A549 (cell line): ENCODE measurements around the gene ATG2A. TPM values are rescaled to one million over a fixed set of nuclear protein-coding genes. Genes with fewer than 3 reads are reported as not detected.

Source experiments
- ATAC-seq, 2 experiments: fragments of 200-7000 bp in 1 of 2; fragments of >200 bp in 1 of 2; cut with Nextera tagmentation in 1 of 2; cut with Tn5 transposase in 1 of 2; 3 replicates each; pipeline versions ENCODE4 v1.8.0 to v1.9.1; 2018 to 2020; ENCODE audit warnings: mild to moderate bottlenecking in 1 of 2, moderate library complexity in 1 of 2
- CTCF ChIA-PET: fragments of 300-600 bp; sonication (Branson Sonifier 250); formaldehyde crosslinking; extraction: SDS; loops from one replicate; lab custom pipeline; 2021; ENCODE audit warnings: antibody characterized with exemption, inconsistent platforms; lab: Yijun Ruan, JAX
- POLR2A ChIA-PET: fragments of 350-600 bp; formaldehyde crosslinking; extraction: SDS; loops from one replicate; lab custom pipeline; 2021; ENCODE audit warnings: antibody characterized with exemption, inconsistent platforms; lab: Yijun Ruan, JAX
- DNase-seq, 2 experiments: peaks; one replicate each; pipeline versions ENCODE4 v3.0.0 to v3.0.0-alpha.2; 2011 to 2016; ENCODE audit warnings: low read depth in 1 of 2, low spot score in 1 of 2
- FAIRE-seq: peaks from 2 replicates; lab custom pipeline; 2011; peaks lifted over from hg19 to GRCh38; lab: Jason Lieb, UNC
- H3K27ac ChIP-seq, 2 experiments: fragments of >200 bp; sonication (Bioruptor Twin); formaldehyde crosslinking; 3 replicates each; pipeline ENCODE4 v1.5.1; 2016 to 2017
- H3K4me1 ChIP-seq: fragments of >200 bp; sonication (Bioruptor Twin); formaldehyde crosslinking; 3 replicates; pipeline ENCODE4 v1.6.1; 2016
- H3K4me2 ChIP-seq: fragments of >200 bp; sonication (Bioruptor Twin); formaldehyde crosslinking; 3 replicates; pipeline ENCODE4 v1.6.1; 2016
- H3K4me3 ChIP-seq: fragments of >200 bp; sonication (Bioruptor Twin); formaldehyde crosslinking; 3 replicates; pipeline ENCODE4 v1.5.1; 2016
- H3K9me3 ChIP-seq: fragments of >200 bp; sonication (Bioruptor Twin); formaldehyde crosslinking; 3 replicates; pipeline ENCODE4 v1.6.1; 2016
- ESRRA ChIP-seq: fragments of 150-350 bp; IDR thresholded peaks from 2 replicates; pipeline ENCODE4 v1.6.1; 2014; ENCODE audit warnings: mild to moderate bottlenecking, low read length, borderline replicate concordance
- FOXS1 ChIP-seq: fragments of 250-450 bp; sonication (Bioruptor Pico); IDR thresholded peaks from 2 replicates; pipeline ENCODE4 v1.5.0; 2020; ENCODE audit warnings: mild to moderate bottlenecking, moderate library complexity
- HOXB13 ChIP-seq: fragments of 250-450 bp; sonication (Bioruptor Pico); IDR thresholded peaks from 2 replicates; pipeline ENCODE4 v1.5.0; 2020; ENCODE audit warnings: low read depth, mild to moderate bottlenecking, moderate library complexity
- HOXB5 ChIP-seq: fragments of 250-450 bp; sonication (Bioruptor Pico); IDR thresholded peaks from 2 replicates; pipeline ENCODE4 v1.5.0; 2020; ENCODE audit warnings: mild to moderate bottlenecking, moderate library complexity
- JUNB ChIP-seq: fragments of >200 bp; sonication (Bioruptor Twin); formaldehyde crosslinking; IDR thresholded peaks from 2 replicates; pipeline ENCODE4 v1.6.1; 2016
- KDM1A ChIP-seq: fragments of 200-600 bp; sonication (generic); IDR thresholded peaks from 2 replicates; pipeline ENCODE4 v1.6.1; 2016; ENCODE audit warnings: low read depth, mild to moderate bottlenecking
- MAFK ChIP-seq: fragments of 450-650 bp; IDR thresholded peaks from 2 replicates; pipeline ENCODE4 v1.6.1; 2014; ENCODE audit not compliant: partially characterized antibody
- MYC ChIP-seq: IDR thresholded peaks from 2 replicates; pipeline ENCODE4 v1.6.1; 2012; ENCODE audit warnings: mild to moderate bottlenecking, inconsistent platforms, low read length, improper control_type of control experiment, borderline replicate concordance
- NFE2L2 ChIP-seq: fragments of 150-350 bp; conservative IDR thresholded peaks from 2 replicates; pipeline ENCODE4 v1.6.1; 2014; ENCODE audit warnings: low read length
- POLR2A ChIP-seq: IDR thresholded peaks from 2 replicates; pipeline ENCODE4 v1.6.1; 2012; ENCODE audit warnings: mild to moderate bottlenecking, low read length
- RAD21 ChIP-seq, 2 experiments: fragments of >200 bp in 1 of 2; sonication (Bioruptor Twin) in 1 of 2; formaldehyde crosslinking in 1 of 2; IDR thresholded peaks in 1 of 2; conservative IDR thresholded peaks in 1 of 2; 2 replicates in 1 of 2; 3 replicates in 1 of 2; pipeline ENCODE4 v1.6.1; 2012 to 2018; ENCODE audit warnings: inconsistent platforms in 1 of 2
- RCOR1 ChIP-seq: fragments of 150-350 bp; IDR thresholded peaks from 2 replicates; pipeline ENCODE4 v1.6.1; 2014; ENCODE audit warnings: antibody characterized with exemption, low read length, low read depth
- ZC3H11A ChIP-seq: fragments of 450-650 bp; IDR thresholded peaks from 2 replicates; pipeline ENCODE4 v1.6.1; 2014; ENCODE audit warnings: antibody characterized with exemption, mild to moderate bottlenecking
- ZFP36 ChIP-seq: fragments of 450-650 bp; IDR thresholded peaks from 2 replicates; pipeline ENCODE4 v1.6.1; 2014; ENCODE audit warnings: borderline replicate concordance; ENCODE audit not compliant: partially characterized antibody
- WGBS: methylation state at CpG from one replicate; pipeline ENCODE4 v1.1.6; 2017; ENCODE audit errors: missing lambda C conversion rate; 5-methylcytosine and 5-hydroxymethylcytosine counted together
- polyA plus RNA-seq, 4 experiments: library from polyadenylated mRNA; depleted of rRNA in 3 of 4; stranded (reverse); fragments of >200 nt; fragmentation: RNase III in 1 of 4; extraction: RNeasy Plus Mini Kit Qiagen cat#74134 plus additional on column Dnase treatment in 1 of 4; gene quantifications; 2 replicates in 3 of 4; 3 replicates in 1 of 4; pipeline ENCODE4 v1.2.3, GENCODE V29; 2011 to 2017
- TF ChIP-seq, protein P1 (sequence below): IDR thresholded peaks from 2 replicates; pipeline ENCODE4 v1.6.1; 2012
- TF ChIP-seq, protein P2 (sequence below): fragments of >200 bp; sonication (Bioruptor Twin); formaldehyde crosslinking; IDR thresholded peaks from 3 replicates; pipeline ENCODE4 v1.6.1; 2016
- TF ChIP-seq, protein P3 (sequence below): fragments of 150-350 bp; IDR thresholded peaks from 2 replicates; pipeline ENCODE4 v1.6.1; 2014; ENCODE audit warnings: low read depth, mild to moderate bottlenecking, low read length
- TF ChIP-seq, protein P4 (sequence below): fragments of >200 bp; sonication (Bioruptor Twin); formaldehyde crosslinking; IDR thresholded peaks from 2 replicates; pipeline ENCODE4 v1.6.1; 2016
- TF ChIP-seq, protein P5 (sequence below): fragments of 200-600 bp; sonication (generic); IDR thresholded peaks from 2 replicates; pipeline ENCODE4 v1.6.1; 2016; ENCODE audit warnings: antibody characterized with exemption, mild to moderate bottlenecking, moderate library complexity
- TF ChIP-seq, protein P6 (sequence below): fragments of 250-450 bp; sonication (Bioruptor Pico); IDR thresholded peaks from 2 replicates; pipeline ENCODE4 v1.5.0; 2020; ENCODE audit warnings: low read depth, mild to moderate bottlenecking, moderate library complexity

ATG2A gene
- polyA plus RNA-seq, 2 of the 4 experiments (the other 2 are of a cell fraction): 3.1 to 13.4 TPM

DNA sequence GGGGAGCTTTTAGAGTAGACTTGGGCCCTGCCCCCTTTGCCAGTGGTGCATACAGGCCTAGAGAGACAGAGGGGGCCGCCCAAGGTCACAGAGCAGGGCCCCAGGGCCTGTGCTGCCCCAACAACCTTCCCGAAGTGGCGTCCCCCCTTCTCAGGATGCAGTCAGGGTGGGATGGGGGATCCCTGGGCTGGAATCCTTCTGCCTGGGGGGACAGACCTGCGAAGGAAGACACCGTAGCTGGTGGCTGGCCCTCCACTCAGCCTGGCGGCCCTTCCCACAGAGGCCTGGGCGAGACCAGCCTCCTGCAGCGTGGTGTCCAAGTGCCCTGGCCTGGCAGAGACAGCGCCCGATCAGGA is 24.2 kb downstream of the ATG2A start:
- POLR2A ChIA-PET: interaction anchor here (2.1 kb wide), 1 partner anchor 24 kb away, joined by 6 read pairs; no protein-coding TSS in a partner anchor
- Histone ChIP-seq H3K4me2 (peak overlapping the region; percentile 85), H3K4me3 (peak overlapping the region; percentile 49), H3K4me1 (peaks cover 68% of the 10 kb centered on the region), H3K27ac (peak overlapping the region; percentile 92 to 97), H3K9me3 (no peaks in the 10 kb centered on the region)
- ATAC-seq (no peak), FAIRE-seq (no peak), DNase-seq (no peak)
- CTCF ChIA-PET: interaction anchor here (0.7 to 31.5 kb wide), 10 partner anchors 12 to 121 kb away, joined by 3 to 1607 read pairs (median 18); partner anchors contain the start of genes ARL2, ATG2A, CDC42BPG and EHD1
- TF ChIP-seq, protein P1, sequence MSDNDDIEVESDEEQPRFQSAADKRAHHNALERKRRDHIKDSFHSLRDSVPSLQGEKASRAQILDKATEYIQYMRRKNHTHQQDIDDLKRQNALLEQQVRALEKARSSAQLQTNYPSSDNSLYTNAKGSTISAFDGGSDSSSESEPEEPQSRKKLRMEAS: no peak
- TF ChIP-seq ZC3H11A (no peak), FOXS1 (CRISPR knock-in tag) (no peak), HOXB13 (CRISPR knock-in tag) (no peak), MYC (no peak), RAD21 (conservative IDR thresholded peaks at IDR 0.05 in 1 of 2, IDR thresholded peaks at IDR 0.05 in 1 of 2) (no peak), NFE2L2 (no peak), ESRRA (no peak), RCOR1 (no peak), ZFP36 (no peak)
- TF ChIP-seq, protein P2, sequence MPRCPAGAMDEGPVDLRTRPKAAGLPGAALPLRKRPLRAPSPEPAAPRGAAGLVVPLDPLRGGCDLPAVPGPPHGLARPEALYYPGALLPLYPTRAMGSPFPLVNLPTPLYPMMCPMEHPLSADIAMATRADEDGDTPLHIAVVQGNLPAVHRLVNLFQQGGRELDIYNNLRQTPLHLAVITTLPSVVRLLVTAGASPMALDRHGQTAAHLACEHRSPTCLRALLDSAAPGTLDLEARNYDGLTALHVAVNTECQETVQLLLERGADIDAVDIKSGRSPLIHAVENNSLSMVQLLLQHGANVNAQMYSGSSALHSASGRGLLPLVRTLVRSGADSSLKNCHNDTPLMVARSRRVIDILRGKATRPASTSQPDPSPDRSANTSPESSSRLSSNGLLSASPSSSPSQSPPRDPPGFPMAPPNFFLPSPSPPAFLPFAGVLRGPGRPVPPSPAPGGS: no peak
- TF ChIP-seq, protein P3, sequence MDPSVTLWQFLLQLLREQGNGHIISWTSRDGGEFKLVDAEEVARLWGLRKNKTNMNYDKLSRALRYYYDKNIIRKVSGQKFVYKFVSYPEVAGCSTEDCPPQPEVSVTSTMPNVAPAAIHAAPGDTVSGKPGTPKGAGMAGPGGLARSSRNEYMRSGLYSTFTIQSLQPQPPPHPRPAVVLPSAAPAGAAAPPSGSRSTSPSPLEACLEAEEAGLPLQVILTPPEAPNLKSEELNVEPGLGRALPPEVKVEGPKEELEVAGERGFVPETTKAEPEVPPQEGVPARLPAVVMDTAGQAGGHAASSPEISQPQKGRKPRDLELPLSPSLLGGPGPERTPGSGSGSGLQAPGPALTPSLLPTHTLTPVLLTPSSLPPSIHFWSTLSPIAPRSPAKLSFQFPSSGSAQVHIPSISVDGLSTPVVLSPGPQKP: no peak
- TF ChIP-seq, protein P4, sequence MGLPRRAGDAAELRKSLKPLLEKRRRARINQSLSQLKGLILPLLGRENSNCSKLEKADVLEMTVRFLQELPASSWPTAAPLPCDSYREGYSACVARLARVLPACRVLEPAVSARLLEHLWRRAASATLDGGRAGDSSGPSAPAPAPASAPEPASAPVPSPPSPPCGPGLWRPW: no peak
- TF ChIP-seq, protein P5, sequence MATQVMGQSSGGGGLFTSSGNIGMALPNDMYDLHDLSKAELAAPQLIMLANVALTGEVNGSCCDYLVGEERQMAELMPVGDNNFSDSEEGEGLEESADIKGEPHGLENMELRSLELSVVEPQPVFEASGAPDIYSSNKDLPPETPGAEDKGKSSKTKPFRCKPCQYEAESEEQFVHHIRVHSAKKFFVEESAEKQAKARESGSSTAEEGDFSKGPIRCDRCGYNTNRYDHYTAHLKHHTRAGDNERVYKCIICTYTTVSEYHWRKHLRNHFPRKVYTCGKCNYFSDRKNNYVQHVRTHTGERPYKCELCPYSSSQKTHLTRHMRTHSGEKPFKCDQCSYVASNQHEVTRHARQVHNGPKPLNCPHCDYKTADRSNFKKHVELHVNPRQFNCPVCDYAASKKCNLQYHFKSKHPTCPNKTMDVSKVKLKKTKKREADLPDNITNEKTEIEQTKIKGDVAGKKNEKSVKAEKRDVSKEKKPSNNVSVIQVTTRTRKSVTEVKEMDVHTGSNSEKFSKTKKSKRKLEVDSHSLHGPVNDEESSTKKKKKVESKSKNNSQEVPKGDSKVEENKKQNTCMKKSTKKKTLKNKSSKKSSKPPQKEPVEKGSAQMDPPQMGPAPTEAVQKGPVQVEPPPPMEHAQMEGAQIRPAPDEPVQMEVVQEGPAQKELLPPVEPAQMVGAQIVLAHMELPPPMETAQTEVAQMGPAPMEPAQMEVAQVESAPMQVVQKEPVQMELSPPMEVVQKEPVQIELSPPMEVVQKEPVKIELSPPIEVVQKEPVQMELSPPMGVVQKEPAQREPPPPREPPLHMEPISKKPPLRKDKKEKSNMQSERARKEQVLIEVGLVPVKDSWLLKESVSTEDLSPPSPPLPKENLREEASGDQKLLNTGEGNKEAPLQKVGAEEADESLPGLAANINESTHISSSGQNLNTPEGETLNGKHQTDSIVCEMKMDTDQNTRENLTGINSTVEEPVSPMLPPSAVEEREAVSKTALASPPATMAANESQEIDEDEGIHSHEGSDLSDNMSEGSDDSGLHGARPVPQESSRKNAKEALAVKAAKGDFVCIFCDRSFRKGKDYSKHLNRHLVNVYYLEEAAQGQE: no peak
- TF ChIP-seq, protein P6, sequence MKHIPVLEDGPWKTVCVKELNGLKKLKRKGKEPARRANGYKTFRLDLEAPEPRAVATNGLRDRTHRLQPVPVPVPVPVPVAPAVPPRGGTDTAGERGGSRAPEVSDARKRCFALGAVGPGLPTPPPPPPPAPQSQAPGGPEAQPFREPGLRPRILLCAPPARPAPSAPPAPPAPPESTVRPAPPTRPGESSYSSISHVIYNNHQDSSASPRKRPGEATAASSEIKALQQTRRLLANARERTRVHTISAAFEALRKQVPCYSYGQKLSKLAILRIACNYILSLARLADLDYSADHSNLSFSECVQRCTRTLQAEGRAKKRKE: no peak
- WGBS: 43% methylated on average over 8 of the region's 10 CpGs

DNA sequence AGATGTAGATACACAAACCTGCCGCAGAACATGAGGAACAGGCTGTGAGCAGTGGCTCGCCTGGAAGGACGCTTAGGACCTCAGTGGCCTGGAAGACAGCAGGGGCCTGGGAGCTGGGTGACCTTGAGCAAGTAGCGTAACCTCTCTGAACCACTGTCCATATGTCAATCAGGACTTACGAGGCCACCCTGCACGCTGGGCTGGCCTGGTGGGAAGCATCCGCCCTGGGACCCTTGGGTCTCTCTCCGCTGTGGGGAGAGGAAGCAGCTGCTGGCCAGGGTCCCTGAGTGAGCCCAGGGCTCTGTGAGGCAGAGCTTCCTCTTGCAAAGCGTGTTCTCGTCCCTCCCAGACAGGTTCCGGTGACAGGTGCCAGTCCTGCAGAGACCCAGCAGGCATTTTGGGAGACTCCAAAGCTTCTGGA is 24.6 kb downstream of the ATG2A start:
- Histone ChIP-seq H3K9me3 (no peaks in the 10 kb centered on the region), H3K4me1 (peaks cover 72% of the 10 kb centered on the region), H3K4me2 (peak overlapping the region; percentile 85), H3K27ac (peak overlapping the region; percentile 92 to 97), H3K4me3 (peak overlapping the region; percentile 49)
- WGBS: 49% methylated on average over 11 of the region's 11 CpGs
- ChIA-PET POLR2A (interaction anchor here (2.1 kb wide), 1 partner anchor 24 kb away, joined by 6 read pairs; no protein-coding TSS in a partner anchor), CTCF (interaction anchor here (1.3 to 31.5 kb wide), 8 partner anchors 14 to 122 kb away, joined by 3 to 1607 read pairs (median 18); partner anchors contain the start of genes ARL2, ATG2A, CDC42BPG and EHD1)
- TF ChIP-seq JUNB (no peak), ZFP36 (no peak), KDM1A (no peak), MAFK (no peak), HOXB13 (CRISPR knock-in tag) (no peak), POLR2A (no peak; the same call in 1 of the 2 replicates), ESRRA (no peak), HOXB5 (no peak)
- TF ChIP-seq, protein P5: no peak
- DNase-seq: no peak
- no peak for FAIRE-seq
- no peak for ATAC-seq
